Left lung (tissue), 10 donors: Measurements from ENCODE around the gene MIPEP. TPM values are rescaled to one million over a fixed set of nuclear protein-coding genes. Genes with fewer than 3 reads are reported as not detected.
A peak's percentile ranks its signal among the peaks of the same experiment; 100 is the strongest.

Source experiments
- ATAC-seq: fragments of 200-7000 bp; cut with Tn5 transposase; one replicate; pipeline ENCODE4 v1.9.1; 2020; ENCODE audit warnings: moderate library complexity
- DNase-seq, 4 donors: peaks; one replicate each; pipeline ENCODE4 v3.0.0-alpha.2; 2013 to 2020
- H3K27ac ChIP-seq, 2 donors: fragments of 200-600 bp; sonication (generic) in 1 of 2; one replicate each; pipeline versions ENCODE4 v1.5.0 to v1.8.0; 2020 to 2021
- H3K27me3 ChIP-seq, 2 donors: fragments of 200-600 bp; sonication (generic) in 1 of 2; one replicate each; pipeline versions ENCODE4 v1.5.0 to v1.8.0; 2020 to 2021
- H3K36me3 ChIP-seq, 2 donors: fragments of 200-600 bp; sonication (generic) in 1 of 2; one replicate each; pipeline versions ENCODE4 v1.5.0 to v1.8.0; 2020 to 2021
- H3K4me1 ChIP-seq, 2 donors: fragments of 200-600 bp; one replicate each; pipeline ENCODE4 v1.8.0; 2021
- H3K4me3 ChIP-seq, 2 donors: fragments of 200-600 bp; sonication (generic) in 1 of 2; one replicate each; pipeline versions ENCODE4 v1.5.0 to v1.8.0; 2020 to 2021; ENCODE audit warnings: mild to moderate bottlenecking in 1 of 2
- H3K9me3 ChIP-seq, 2 donors: fragments of 200-600 bp; sonication (generic) in 1 of 2; one replicate each; pipeline versions ENCODE4 v1.5.0 to v1.8.0; 2020 to 2021
- intact Hi-C, 2 donors: fragments of 100-400 bp; cut with DNase I; formaldehyde crosslinking; loops; one replicate each; pipeline versions ENCODE4 v1.11.2 to v1.14.2; 2022
- polyA plus RNA-seq, 6 donors: library from polyadenylated mRNA; unstranded; fragments of 120-200 nt; gene quantifications; one replicate each; pipeline ENCODE4 v1.2.1, GENCODE V29; 2013; ENCODE audit not compliant: insufficient read length in 6 of 6
- total RNA-seq, 2 donors: library from RNA; stranded (reverse); fragmentation: NEBNext Ultra II Directional; extraction: Animal tissue kit (Norgen Biotek cat#: 25700); gene quantifications; one replicate each; pipeline ENCODE4 v1.2.1, GENCODE V29; 2021
- TF ChIP-seq, protein P1 (sequence below), 2 donors: fragments of 200-600 bp; sonication (generic) in 1 of 2; IDR thresholded peaks; one replicate each; pipeline versions ENCODE4 v1.5.0 to v1.8.0; 2021; ENCODE audit warnings: antibody characterized with exemption in 2 of 2
- donor health status: DM: no; HTN: yes; CAD: no.
- donor health status: DM: no; HTN: no; CAD: no.

MIPEP gene
- total and polyA plus RNA-seq, 8 donors = 15.6 to 26.2 (median 17.4) TPM

DNA sequence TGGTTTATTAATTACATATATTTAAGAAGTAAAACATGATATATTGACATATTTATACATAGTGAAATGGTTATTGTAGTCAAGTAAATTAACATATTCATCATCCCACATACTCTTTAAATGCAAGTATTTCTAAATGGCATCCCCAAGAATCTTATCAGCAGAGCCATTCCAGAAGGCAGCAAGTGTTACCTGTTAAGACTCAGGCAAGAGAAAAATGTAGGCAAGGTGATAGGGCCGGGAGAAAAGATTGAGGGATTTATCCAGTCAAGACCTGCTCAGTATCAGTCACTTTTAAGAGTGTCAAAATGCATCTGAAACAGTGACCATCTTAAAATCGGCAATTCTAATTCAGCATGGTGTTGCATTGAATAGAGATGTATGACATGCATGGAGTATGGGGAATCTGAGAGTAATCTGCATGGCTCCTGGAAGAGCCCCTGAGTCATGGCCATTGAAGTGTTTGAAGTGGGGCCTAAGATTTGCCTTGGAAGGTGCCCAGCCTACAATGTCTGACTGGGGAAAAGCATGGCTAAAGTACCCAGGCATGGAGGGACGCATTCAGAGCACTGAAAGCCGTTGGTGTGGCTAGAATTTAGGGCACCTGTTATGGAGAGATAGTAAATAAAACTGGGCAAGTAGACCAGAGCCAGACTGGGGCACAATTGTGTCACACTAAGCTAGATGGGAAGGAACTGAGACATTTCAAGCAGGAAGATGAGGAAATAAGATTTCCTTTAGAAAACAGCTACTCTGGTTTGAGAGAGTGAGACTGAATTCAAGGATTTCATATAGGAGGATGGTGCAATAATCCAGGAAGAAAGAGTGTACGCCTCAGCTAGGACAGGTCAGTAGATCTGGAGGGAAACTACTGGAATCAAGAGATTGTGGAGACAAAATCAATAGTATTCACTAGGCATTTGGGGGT, 33.1 kb upstream of the MIPEP start:
- Histone ChIP-seq H3K27me3 (no peaks in the 10 kb centered on the region), H3K27ac (peak overlapping the region in 1 of 2 donors; percentile 43), H3K9me3 (no peaks in the 10 kb centered on the region), H3K4me3 (no peak overlapping the region), H3K4me1 (no peaks in the 10 kb centered on the region), H3K36me3 (no peaks in the 10 kb centered on the region)
- TF ChIP-seq, protein P1, sequence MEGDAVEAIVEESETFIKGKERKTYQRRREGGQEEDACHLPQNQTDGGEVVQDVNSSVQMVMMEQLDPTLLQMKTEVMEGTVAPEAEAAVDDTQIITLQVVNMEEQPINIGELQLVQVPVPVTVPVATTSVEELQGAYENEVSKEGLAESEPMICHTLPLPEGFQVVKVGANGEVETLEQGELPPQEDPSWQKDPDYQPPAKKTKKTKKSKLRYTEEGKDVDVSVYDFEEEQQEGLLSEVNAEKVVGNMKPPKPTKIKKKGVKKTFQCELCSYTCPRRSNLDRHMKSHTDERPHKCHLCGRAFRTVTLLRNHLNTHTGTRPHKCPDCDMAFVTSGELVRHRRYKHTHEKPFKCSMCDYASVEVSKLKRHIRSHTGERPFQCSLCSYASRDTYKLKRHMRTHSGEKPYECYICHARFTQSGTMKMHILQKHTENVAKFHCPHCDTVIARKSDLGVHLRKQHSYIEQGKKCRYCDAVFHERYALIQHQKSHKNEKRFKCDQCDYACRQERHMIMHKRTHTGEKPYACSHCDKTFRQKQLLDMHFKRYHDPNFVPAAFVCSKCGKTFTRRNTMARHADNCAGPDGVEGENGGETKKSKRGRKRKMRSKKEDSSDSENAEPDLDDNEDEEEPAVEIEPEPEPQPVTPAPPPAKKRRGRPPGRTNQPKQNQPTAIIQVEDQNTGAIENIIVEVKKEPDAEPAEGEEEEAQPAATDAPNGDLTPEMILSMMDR (IDR thresholded peaks at IDR 0.05) = no peak
- DNase-seq (no peak), ATAC-seq (peak; percentile 96)
- intact Hi-C loops = loop anchor here in 1 of 2 donors (5.0 kb wide), 1 partner anchor 300 kb away; no protein-coding TSS in a partner anchor

DNA sequence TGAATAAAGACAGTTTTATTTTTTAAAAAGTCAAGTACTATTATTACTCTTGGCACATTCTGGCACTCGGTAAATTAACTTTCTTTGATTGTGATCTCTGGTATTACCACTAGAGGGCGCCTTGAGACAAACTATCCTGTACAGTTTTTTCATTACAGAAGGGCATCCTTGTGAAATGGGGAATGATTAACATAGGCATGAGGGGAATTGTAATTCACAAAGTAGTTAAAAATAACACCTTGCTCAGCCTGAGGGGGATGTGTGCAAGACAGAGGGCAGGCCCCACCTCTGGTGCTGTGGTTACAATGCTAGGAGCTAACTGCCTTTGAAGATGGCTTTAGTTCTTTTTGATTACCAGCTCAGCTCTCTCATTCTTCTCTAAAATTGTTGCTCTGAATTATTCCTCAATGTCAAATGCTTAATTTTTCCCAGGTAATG, 32.3 kb upstream of the MIPEP start:
- DNase-seq (peak in 2 of 4 donors; percentile 47 to 61), ATAC-seq (peak; percentile 90)
- H3K4me1 ChIP-seq = no peaks in the 10 kb centered on the region
- no peak overlapping the region for H3K4me3 ChIP-seq
- H3K27ac ChIP-seq = no peak overlapping the region
- H3K36me3 ChIP-seq = no peaks in the 10 kb centered on the region
- H3K27me3 ChIP-seq = no peaks in the 10 kb centered on the region
- no peaks in the 10 kb centered on the region for H3K9me3 ChIP-seq
- TF ChIP-seq, protein P1 (IDR thresholded peaks at IDR 0.05) = peak; percentile 60 to 74
- intact Hi-C loops = loop anchor here in 1 of 2 donors (5.0 kb wide), 1 partner anchor 301 kb away; no protein-coding TSS in a partner anchor

DNA sequence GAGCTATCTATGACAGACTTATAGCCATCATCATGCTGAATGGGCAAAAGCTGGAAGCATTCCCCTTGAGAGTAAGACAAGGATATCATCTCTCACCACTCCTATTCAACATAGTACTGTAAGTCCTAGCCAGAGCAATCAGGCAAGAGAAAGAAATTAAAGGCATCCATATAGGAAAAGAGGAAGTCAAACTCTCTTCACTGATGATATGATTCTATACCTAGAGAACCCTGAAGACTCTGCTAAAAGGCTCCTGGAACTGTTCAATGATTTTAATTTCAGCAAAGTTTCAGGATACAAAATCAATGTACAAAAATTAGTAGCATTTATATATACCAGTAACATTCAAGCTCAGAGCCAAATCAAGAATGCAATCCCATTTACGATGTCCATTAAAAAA, 29.8 kb upstream of the MIPEP start:
- intact Hi-C loops = no loop called here
- Histone ChIP-seq H3K36me3 (no peaks in the 10 kb centered on the region), H3K4me3 (no peak overlapping the region), H3K27me3 (no peaks in the 10 kb centered on the region), H3K4me1 (no peaks in the 10 kb centered on the region), H3K27ac (no peak overlapping the region), H3K9me3 (no peaks in the 10 kb centered on the region)
- ATAC-seq (no peak), DNase-seq (no peak)
- TF ChIP-seq, protein P1 (IDR thresholded peaks at IDR 0.05) = no peak

DNA sequence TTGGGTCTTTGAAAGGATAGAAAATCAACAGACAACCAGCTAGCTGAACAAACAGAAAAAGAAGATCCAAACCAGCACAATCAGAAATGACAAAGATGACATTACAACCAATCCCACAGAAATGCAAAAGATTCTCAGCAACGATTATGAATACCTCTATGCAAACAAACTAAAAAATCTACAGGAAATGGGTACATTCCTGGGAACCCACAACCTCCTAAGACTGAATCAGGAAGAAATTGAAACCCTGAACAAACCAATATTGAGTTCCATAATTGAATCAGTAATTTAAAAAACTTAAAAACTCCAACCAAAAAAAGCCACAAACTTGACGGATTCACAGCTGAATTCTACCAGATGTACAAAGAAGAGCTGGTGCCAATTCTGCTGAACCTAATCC, 29.0 kb upstream of the MIPEP start:
- H3K27ac ChIP-seq = no peak overlapping the region
- H3K4me1 ChIP-seq = no peaks in the 10 kb centered on the region
- intact Hi-C loops = no loop called here
- H3K4me3 ChIP-seq = no peak overlapping the region
- H3K27me3 ChIP-seq = no peaks in the 10 kb centered on the region
- no peak for DNase-seq
- TF ChIP-seq, protein P1 (IDR thresholded peaks at IDR 0.05) = no peak
- no peaks in the 10 kb centered on the region for H3K36me3 ChIP-seq
- H3K9me3 ChIP-seq = no peaks in the 10 kb centered on the region
- ATAC-seq = no peak

DNA sequence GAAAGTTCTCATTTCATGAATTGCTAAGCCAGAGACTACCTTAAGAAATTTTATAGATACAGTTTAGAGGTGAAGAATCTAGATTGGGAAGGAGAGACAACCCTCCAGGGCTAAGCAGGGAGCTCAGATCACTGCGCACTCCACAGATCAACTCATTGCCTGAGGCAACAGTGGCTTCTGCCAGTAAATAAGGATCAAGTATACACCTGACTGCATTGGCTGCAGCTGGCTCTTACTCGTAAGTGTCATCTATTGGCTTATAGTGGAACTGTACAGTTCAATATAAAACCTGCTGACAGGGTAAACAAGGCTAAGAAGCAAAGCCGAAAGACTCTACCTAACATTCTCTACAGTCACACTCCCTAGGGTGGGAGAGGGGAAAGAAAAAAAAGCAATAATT, 26.1 kb upstream of the MIPEP start:
- Histone ChIP-seq H3K27ac (no peak overlapping the region), H3K9me3 (no peaks in the 10 kb centered on the region), H3K4me1 (no peaks in the 10 kb centered on the region), H3K36me3 (no peaks in the 10 kb centered on the region), H3K4me3 (no peak overlapping the region), H3K27me3 (no peaks in the 10 kb centered on the region)
- ATAC-seq = no peak
- intact Hi-C loops = no loop called here
- TF ChIP-seq, protein P1 (IDR thresholded peaks at IDR 0.05) = no peak
- no peak for DNase-seq
